ENCODE data around the gene CCDC69. TPM values are rescaled to one million over a fixed set of nuclear protein-coding genes. Genes with fewer than 3 reads are reported as not detected.

CCDC69 gene
- total and polyA plus RNA-seq, 2 of the 8 experiments (the other 6 are each of a cell fraction or from before 2014, with no cell fraction given) = 8.4 to 10.8 TPM

- no peak for TF ChIP-seq CBX5 (IDR thresholded peaks at IDR 0.05; ENCODE audit: low read depth, low read length)
- TF ChIP-seq USF2 (IDR thresholded peaks at IDR 0.05; ENCODE audit: low read length) = no peak; the same call in 1 of the 2 replicates
- no peak for TF ChIP-seq JUN (IDR thresholded peaks at IDR 0.05; ENCODE audit: low read depth, low read length)
Measured at GRCh38 chr5:151223447-151224264, at the start of gene CCDC69 (continued).
